BJ (cell line): ENCODE results near the gene LAX1. TPM values are rescaled to one million over a fixed set of nuclear protein-coding genes. Genes with fewer than 3 reads are reported as not detected.
"Not testable (repeated sequence)": the region's sequence is repeated elsewhere in the genome, so short reads cannot be mapped to it uniquely, and the experiment has no call there.

Experiments used
- CTCF ChIA-PET: fragments of 350-600 bp; formaldehyde crosslinking; extraction: SDS; loops from one replicate; lab custom pipeline; 2021; ENCODE audit warnings: antibody characterized with exemption, inconsistent platforms; lab: Yijun Ruan, JAX
- POLR2A ChIA-PET: fragments of 300-600 bp; sonication (Branson Sonifier 250); formaldehyde crosslinking; extraction: SDS; loops from one replicate; lab custom pipeline; 2021; ENCODE audit warnings: antibody characterized with exemption; lab: Charles Lee
- DNase-seq: peaks from one replicate; pipeline ENCODE4 v3.0.0-alpha.2; 2011; ENCODE audit warnings: low read depth
- H3K27me3 ChIP-seq: 2 replicates; pipeline ENCODE4 v1.6.0; 2011; ENCODE audit warnings: low read length; ENCODE audit not compliant: control insufficient read depth, insufficient read depth
- H3K36me3 ChIP-seq: 2 replicates; pipeline ENCODE4 v1.5.1; 2011; ENCODE audit warnings: low read length; ENCODE audit not compliant: control insufficient read depth, insufficient read depth
- H3K4me3 ChIP-seq: 2 replicates; pipeline ENCODE4 v1.5.1; 2011; ENCODE audit warnings: low read depth, mild to moderate bottlenecking, control low read depth, low read length
- CTCF ChIP-seq: IDR thresholded peaks from 2 replicates; pipeline ENCODE4 v1.5.1; 2011; ENCODE audit warnings: low read depth, mild to moderate bottlenecking, control low read depth, inconsistent platforms, low read length, moderate library complexity; ENCODE audit not compliant: insufficient read depth
- polyA plus RNA-seq: library from polyadenylated mRNA; depleted of rRNA; stranded (reverse); fragments of >200 nt; gene quantifications from 2 replicates; pipeline ENCODE4 v1.2.3, GENCODE V29; 2011

LAX1 gene
- polyA plus RNA-seq, 1 experiment = not detected

DNA sequence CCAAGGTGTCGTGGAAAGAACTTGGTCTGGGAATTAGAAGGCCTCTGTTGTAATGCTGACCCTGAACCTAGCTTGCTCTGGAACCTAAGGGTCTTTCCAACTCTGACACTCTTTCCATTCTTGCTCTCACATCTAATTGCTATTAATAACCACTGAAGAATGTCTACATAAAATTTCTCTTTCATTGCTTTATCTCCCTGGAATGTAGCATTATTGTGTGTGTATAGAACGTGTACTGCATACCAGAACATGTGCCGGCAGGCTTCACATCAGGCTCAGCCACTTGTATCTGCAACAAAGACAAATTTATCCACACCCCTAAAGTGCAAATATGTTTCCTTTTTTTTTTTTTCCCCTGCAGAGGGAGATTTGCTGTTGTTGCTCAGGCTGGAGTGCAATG is 13.9 kb upstream of the LAX1 start:
- DNase-seq = peak; percentile 32
- Histone ChIP-seq H3K27me3 (no peaks in the 10 kb centered on the region), H3K4me3 (no peak overlapping the region), H3K36me3 (no peaks in the 10 kb centered on the region)
- TF ChIP-seq CTCF = no peak
- ChIA-PET POLR2A (no interaction called here), CTCF (no interaction called here)

DNA sequence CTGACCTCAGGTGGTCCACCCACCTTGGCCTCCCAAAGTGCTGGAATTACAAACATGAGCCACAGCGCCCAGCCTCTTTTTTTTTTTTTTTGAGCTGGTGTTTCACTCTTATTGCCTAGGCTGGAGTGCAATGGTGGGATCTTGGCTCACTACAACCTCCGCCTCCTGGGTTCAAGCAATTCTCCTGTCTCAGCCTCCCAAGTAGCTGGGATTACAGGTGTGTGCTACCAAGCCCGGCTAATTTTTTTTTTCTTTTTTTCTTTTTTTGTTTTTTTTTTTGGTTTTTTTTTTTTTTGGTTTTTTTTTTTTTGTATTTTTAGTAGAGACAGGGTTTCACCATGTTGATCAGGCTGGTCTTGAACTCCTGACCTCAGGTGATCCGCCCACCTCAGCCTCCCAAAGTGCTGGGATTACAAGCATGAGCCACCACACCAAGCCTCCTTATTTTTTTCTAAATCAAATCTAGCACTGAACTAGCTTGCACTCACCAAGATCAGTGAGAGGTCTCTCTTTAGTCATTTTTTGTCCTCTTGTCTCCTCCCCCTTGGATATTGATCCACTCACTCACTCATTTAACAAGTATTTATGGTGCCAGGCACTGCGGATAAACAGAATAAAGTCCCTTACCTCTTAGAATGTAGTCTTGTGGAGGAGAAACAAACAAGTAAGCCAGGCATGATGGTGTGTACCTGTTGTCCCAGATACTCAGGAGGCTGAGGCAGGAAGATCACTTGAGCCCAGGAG is 13.2 kb upstream of the LAX1 start:
- H3K36me3 ChIP-seq, DNase-seq, POLR2A ChIA-PET, CTCF ChIA-PET, H3K27me3 ChIP-seq, H3K4me3 ChIP-seq: not testable (repeated sequence)

GRCh38 chr1:203754455-203754864 is 10.5 kb upstream of the LAX1 start:
- CTCF ChIA-PET = no interaction called here
- Histone ChIP-seq H3K4me3 (no peak overlapping the region), H3K27me3 (no peaks in the 10 kb centered on the region), H3K36me3 (no peaks in the 10 kb centered on the region)
- TF ChIP-seq CTCF = no peak
- no peak for DNase-seq
- POLR2A ChIA-PET = no interaction called here

DNA sequence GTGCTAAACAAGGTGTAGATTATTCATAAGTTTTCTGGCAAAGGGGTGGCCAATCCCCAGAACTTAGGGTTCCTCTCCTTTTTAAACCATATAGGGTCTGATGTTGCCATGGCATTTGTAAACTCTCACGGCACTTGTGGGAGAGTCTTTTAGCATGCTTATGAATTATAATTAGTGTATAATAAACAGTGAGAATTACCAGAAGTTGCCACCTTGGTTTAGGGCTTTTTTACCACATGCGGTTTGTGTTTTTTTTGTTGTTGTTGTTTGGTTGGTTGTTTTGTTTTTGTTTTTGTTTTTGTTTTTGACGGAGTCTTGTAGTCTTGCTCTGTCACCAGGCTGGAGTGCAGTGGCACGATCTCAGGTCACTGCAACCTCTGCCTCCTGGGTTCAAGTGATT is 8.9 kb upstream of the LAX1 start:
- DNase-seq = no peak
- POLR2A ChIA-PET = no interaction called here
- Histone ChIP-seq H3K4me3 (no peak overlapping the region), H3K36me3 (no peaks in the 10 kb centered on the region), H3K27me3 (no peaks in the 10 kb centered on the region)
- no peak for TF ChIP-seq CTCF
- CTCF ChIA-PET = interaction anchor here (1.1 kb wide), 1 partner anchor 105 kb away, joined by 4 read pairs; no protein-coding TSS in a partner anchor

DNA sequence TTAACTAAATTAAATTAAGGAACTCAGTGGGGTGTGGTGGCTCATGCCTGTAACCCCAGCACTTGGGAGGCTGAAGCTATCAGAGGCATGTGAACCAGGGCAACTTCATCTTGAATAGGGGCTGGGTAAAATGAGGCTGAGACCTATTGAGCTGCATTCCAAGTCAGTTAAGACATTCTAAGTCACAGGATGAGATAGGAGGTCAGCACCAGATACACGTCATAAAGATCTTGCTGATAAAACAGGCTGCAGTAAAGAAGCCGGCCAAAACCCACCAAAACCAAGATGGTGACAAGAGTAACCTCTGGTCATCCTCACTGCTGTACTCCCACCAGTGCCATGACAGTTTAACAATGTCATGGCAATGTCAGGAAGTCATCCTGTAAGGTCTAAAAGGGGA is 6.2 kb upstream of the LAX1 start:
- H3K4me3 ChIP-seq, CTCF ChIA-PET, H3K27me3 ChIP-seq, POLR2A ChIA-PET, H3K36me3 ChIP-seq, DNase-seq: not testable (repeated sequence)

GRCh38 chr1:203760506-203760905 is 4.5 kb upstream of the LAX1 start:
- Histone ChIP-seq H3K36me3 (no peaks in the 10 kb centered on the region), H3K27me3 (no peaks in the 10 kb centered on the region), H3K4me3 (no peak overlapping the region)
- no peak for DNase-seq
- no peak for TF ChIP-seq CTCF
- ChIA-PET POLR2A (no interaction called here), CTCF (no interaction called here)

DNA sequence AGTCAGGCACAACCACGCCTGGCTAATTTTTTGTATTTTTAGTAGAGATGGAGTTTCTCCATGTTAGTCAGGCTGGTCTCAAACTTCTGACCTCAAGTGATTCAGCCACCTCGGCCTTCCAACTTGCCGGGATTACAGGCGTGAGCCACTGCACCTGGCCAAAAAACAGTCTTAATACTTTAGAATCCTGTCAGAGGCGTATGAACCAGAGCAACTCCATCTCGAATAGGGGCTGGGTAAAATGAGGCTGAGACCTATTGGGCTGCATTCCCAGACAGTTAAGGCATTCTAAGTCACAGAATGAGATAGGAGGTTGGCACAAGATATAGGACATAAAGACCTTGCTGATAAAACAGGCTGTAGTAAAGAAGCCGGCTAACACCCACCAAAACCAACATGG is 3.0 kb upstream of the LAX1 start:
- POLR2A ChIA-PET, DNase-seq, H3K27me3 ChIP-seq, CTCF ChIA-PET, H3K4me3 ChIP-seq, H3K36me3 ChIP-seq: not testable (repeated sequence)
